Activated CD8-positive, alpha-beta T cell treated with anti-CD3 and anti-CD28 coated beads for 36 hours (primary cell): ENCODE results near the gene LRRC72. TPM values are rescaled to one million over a fixed set of nuclear protein-coding genes. Genes with fewer than 3 reads are reported as not detected.

ENCODE experiments used
- ATAC-seq: fragments of 200-7000 bp; cut with Tn5 transposase; one replicate; pipeline ENCODE4 v1.10.0; 2021; ENCODE audit warnings: mild to moderate bottlenecking, moderate library complexity
- CTCF ChIA-PET: fragments of 350-600 bp; sonication (Branson Sonifier 250); formaldehyde crosslinking; loops from one replicate; lab custom pipeline; 2021; ENCODE audit warnings: antibody characterized with exemption; lab: Charles Lee
- POLR2A ChIA-PET: fragments of 350-600 bp; sonication (Branson Sonifier 250); formaldehyde crosslinking; loops from one replicate; lab custom pipeline; 2021; ENCODE audit warnings: antibody characterized with exemption; lab: Charles Lee
- DNase-seq: peaks from one replicate; pipeline ENCODE4 v3.0.0-alpha.2; 2020
- H3K27ac Mint-ChIP-seq: one replicate; pipeline ENCODE4 v1.8.0; 2021; ENCODE audit warnings: mild to moderate bottlenecking, mixed read lengths
- H3K27me3 Mint-ChIP-seq: one replicate; pipeline ENCODE4 v1.8.0; 2021; ENCODE audit warnings: mixed read lengths
- H3K36me3 Mint-ChIP-seq: one replicate; pipeline ENCODE4 v1.8.0; 2021; ENCODE audit warnings: low read depth, mixed read lengths
- H3K4me1 Mint-ChIP-seq: one replicate; pipeline ENCODE4 v1.8.0; 2021; ENCODE audit warnings: low read depth, mixed read lengths
- H3K4me3 Mint-ChIP-seq: one replicate; pipeline ENCODE4 v1.8.0; 2021; ENCODE audit warnings: mild to moderate bottlenecking, moderate library complexity, mixed read lengths
- H3K9me3 Mint-ChIP-seq: one replicate; pipeline ENCODE4 v1.8.0; 2021; ENCODE audit warnings: mixed read lengths
- CTCF ChIP-seq: fragments of 200-600 bp; IDR thresholded peaks from one replicate; pipeline ENCODE4 v1.8.0; 2022; ENCODE audit warnings: antibody characterized with exemption, mild to moderate bottlenecking
- intact Hi-C: fragments of 100-400 bp; cut with micrococcal nuclease; formaldehyde crosslinking; loops from one replicate; pipeline ENCODE4 v1.10.0; 2022
- total RNA-seq, 2 experiments: library from RNA; stranded (reverse); gene quantifications; one replicate each; pipeline ENCODE4 v1.2.3, GENCODE V29; 2021

LRRC72 gene
- total RNA-seq, 2 experiments from 2014 or later = not detected

DNA sequence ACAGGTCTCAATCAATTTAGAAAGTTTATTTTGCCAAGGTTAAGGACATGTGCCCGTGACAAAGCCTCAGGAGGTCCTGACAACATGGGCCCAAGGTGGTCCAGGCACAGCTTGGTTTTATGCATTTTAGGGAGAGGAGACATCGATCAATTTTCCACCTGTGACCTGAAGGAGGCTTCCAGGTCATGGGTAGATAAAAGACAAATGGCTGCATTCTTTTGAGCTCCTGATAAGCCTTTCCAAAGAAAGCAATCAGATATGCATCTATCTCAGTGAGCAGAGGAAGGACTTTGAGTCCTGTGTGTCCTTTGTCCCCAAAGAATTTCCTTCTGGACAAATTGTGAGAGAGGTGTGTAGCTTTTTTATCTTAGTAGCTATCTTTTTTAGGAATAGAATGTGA is 15.8 kb downstream of the LRRC72 start:
- ATAC-seq = no peak
- CTCF ChIA-PET = interaction anchor here (1.1 kb wide), 1 partner anchor 111 kb away, joined by 3 read pairs; no protein-coding TSS in a partner anchor
- POLR2A ChIA-PET = no interaction called here
- no peaks in the 10 kb centered on the region for H3K4me1 Mint-ChIP-seq
- no peak overlapping the region for H3K4me3 Mint-ChIP-seq
- no peaks in the 10 kb centered on the region for H3K27me3 Mint-ChIP-seq
- no peak for TF ChIP-seq CTCF
- H3K9me3 Mint-ChIP-seq = no peaks in the 10 kb centered on the region
- no peaks in the 10 kb centered on the region for H3K36me3 Mint-ChIP-seq
- intact Hi-C loops = no loop called here
- no peak for DNase-seq
- no peak overlapping the region for H3K27ac Mint-ChIP-seq

- H3K4me3 Mint-ChIP-seq = no peak overlapping the region
- no peak for TF ChIP-seq CTCF
- peaks cover 1% of the 10 kb centered on the region for H3K27me3 Mint-ChIP-seq
- H3K4me1 Mint-ChIP-seq = no peaks in the 10 kb centered on the region
- intact Hi-C loops = no loop called here
- ChIA-PET POLR2A (no interaction called here), CTCF (interaction anchor here (0.7 to 1.0 kb wide), 2 partner anchors 21 to 66 kb away, joined by 3 to 4 read pairs; no protein-coding TSS in a partner anchor)
- ATAC-seq (no peak), DNase-seq (no peak)
- no peak overlapping the region for H3K27ac Mint-ChIP-seq
- no peaks in the 10 kb centered on the region for H3K36me3 Mint-ChIP-seq
- H3K9me3 Mint-ChIP-seq = no peaks in the 10 kb centered on the region
These were observed 16.8 kb downstream of the LRRC72 start for GRCh38 chr7:16543456-16543855.

GRCh38 chr7:16546921-16547505 is 20.4 kb downstream of the LRRC72 start:
- peaks cover 3% of the 10 kb centered on the region for H3K27me3 Mint-ChIP-seq

DNA sequence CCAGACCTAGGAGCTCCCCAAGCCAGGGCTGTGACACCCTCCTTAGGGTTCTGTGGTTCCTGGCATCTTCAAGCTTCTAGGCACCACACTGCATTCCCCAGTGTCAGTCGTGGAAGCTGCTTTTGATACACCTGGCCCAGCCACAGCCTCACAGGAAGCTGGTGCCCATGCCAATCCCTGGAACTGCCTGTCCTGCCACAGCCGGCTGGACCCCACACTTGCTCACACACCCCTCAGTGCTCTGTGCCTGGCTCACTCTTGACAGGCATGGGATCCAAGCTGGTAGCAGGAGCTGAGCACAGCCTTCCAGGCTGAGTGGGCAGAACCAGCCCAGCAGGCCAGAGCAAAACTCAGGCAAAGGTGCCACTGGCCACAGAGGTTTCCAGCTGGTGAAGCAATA is 21.8 kb downstream of the LRRC72 start:
- TF ChIP-seq CTCF = no peak
- H3K27ac Mint-ChIP-seq = no peak overlapping the region

More at GRCh38 chr7:16546921-16547505, 20.4 kb downstream of the LRRC72 start:
- ATAC-seq (no peak), DNase-seq (no peak)
- Mint-ChIP-seq H3K9me3 (no peaks in the 10 kb centered on the region), H3K27ac (no peak overlapping the region), H3K36me3 (no peaks in the 10 kb centered on the region), H3K4me1 (no peaks in the 10 kb centered on the region), H3K4me3 (no peak overlapping the region)
- TF ChIP-seq CTCF = no peak
- ChIA-PET CTCF (no interaction called here), POLR2A (no interaction called here)
- intact Hi-C loops = no loop called here

DNA sequence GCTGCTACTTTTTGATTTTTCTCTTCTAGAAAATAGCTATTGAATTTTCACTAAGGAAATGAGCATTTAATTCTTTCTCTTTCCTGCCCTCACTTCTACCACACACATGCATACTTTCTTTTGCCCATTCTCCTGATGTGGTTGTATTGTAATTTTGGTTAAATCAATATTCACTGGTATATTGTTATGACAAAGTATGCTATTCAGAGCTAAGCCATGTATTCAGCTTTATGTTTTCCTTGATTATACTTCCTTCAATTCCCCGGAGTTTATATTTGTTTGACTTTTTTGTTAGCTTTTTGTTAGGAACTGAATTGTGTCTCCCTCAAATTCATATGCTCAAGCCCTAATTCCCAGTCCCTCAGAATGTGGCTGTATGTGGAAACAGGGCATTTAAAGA is 24.0 kb downstream of the LRRC72 start:
- no peaks in the 10 kb centered on the region for H3K9me3 Mint-ChIP-seq
- no peak overlapping the region for H3K27ac Mint-ChIP-seq
- DNase-seq = no peak
- H3K4me3 Mint-ChIP-seq = no peak overlapping the region
- ChIA-PET CTCF (interaction anchor here (2.8 kb wide), 1 partner anchor 14 kb away, joined by 13 read pairs; no protein-coding TSS in a partner anchor), POLR2A (no interaction called here)
- H3K36me3 Mint-ChIP-seq = no peaks in the 10 kb centered on the region
- peaks cover 6% of the 10 kb centered on the region for H3K27me3 Mint-ChIP-seq
- intact Hi-C loops = no loop called here
- no peak for ATAC-seq
- TF ChIP-seq CTCF = no peak
- H3K4me1 Mint-ChIP-seq = no peaks in the 10 kb centered on the region

More for the DNA sequence above, 21.8 kb downstream of the LRRC72 start:
- CTCF ChIA-PET = interaction anchor here (2.8 kb wide), 1 partner anchor 16 kb away, joined by 13 read pairs; no protein-coding TSS in a partner anchor
- H3K27me3 Mint-ChIP-seq = peaks cover 6% of the 10 kb centered on the region
- no peaks in the 10 kb centered on the region for H3K4me1 Mint-ChIP-seq
- H3K9me3 Mint-ChIP-seq = no peaks in the 10 kb centered on the region
- no peak for ATAC-seq
- intact Hi-C loops = no loop called here
- no peaks in the 10 kb centered on the region for H3K36me3 Mint-ChIP-seq
- POLR2A ChIA-PET = no interaction called here
- H3K4me3 Mint-ChIP-seq = no peak overlapping the region
- DNase-seq = no peak
